NCI-H526 treated with DMSO at 0.1 percent for 48 hours (cell line): ENCODE data around the gene RPLP2.
A peak's percentile ranks its signal among the peaks of the same experiment; 100 is the strongest.

ENCODE experiments used
- DNase-seq: peaks from one replicate; lab custom pipeline; 2025; lab: John Stamatoyannopoulos, UW

RPLP2 gene

DNA sequence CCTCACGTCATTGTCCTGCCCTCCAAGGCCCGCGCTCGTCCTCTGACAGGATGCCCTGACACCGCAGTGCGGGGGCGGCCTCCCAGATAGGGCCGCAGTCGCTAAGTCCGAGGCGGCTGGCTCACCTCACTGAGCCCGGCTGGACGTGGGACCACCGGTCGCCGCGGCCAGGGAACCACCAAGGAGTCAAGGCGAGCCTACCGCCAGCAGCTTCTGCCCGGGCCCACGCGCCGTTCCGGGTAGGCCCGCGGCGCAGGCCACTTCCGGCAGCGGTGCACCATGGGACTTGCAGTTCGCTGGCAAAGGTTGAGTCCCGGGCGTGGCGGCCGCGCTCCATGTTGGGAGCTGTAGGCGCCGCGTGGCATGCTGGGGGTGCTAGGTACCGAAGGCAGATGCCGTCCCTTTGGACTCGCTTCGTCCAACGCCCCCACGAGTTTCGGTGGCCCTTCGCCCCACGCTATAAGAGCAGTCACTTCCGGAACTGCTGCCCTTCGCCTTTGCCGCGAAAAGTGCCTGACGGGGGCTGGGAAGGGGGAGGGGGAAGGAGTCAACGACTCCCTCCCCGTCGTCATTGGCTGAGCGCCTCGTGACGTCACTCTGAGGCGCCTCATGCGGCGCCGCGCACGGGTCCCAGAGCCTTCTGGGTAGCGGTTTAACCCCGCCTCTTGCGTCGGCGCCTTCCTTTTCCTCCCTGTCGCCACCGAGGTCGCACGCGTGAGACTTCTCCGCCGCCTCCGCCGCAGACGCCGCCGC lies at the start of gene RPLP2:
Gene RPLP2, plus strand, starts transcription at position 681 of the 753 bp plus-strand sequence. CDS start 268 bp downstream, outside the sequence.
- DNase-seq = peak; percentile 98

DNA sequence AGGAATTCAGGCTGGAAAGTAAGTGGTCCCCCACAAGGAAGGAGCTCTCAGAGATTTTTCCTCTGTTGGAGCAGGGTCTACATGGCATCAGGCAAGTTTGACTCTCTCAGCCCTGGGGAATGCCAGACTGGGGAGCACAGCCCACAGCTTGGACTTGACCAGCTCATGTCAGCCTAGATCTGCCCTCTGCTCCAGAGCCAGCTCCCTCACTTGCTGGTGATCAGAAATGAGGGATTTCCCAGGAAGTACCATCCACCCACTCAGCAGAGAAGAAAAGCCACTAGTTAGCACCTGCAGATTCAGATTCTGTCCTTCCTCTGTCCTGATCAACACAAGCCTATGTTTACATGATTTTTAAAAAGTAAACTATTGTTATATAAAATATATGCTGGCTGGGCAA lies 49.5 kb upstream of the RPLP2 start:
- DNase-seq = no peak

DNA sequence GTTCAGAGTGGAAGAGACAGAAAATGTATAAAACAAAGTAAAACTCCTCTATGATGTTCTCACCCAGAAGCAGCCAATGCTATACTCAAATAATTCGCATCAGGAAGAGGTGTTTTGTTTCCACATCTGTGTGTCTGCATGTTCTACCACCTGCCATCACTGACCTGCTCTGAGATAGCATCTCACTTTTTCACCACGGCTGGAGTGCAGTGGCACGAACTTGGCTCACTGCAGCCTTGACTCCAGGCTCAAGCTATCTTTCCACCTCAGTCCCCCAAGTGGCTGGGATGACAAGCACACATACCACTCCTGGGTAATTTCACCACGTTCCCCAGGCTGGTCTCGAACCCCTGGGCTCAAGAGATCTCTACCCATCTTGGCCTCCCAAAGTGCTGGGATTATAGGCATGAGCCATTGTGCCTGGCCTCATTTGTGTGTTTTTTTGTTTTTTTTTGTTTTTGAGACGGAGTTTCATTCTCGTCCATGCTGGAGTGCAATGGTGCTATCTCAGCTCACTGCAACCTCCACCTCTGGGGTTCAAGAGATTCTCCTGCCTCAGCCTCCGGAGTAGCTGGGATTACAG lies 48.1 kb upstream of the RPLP2 start:
- DNase-seq = no peak

DNA sequence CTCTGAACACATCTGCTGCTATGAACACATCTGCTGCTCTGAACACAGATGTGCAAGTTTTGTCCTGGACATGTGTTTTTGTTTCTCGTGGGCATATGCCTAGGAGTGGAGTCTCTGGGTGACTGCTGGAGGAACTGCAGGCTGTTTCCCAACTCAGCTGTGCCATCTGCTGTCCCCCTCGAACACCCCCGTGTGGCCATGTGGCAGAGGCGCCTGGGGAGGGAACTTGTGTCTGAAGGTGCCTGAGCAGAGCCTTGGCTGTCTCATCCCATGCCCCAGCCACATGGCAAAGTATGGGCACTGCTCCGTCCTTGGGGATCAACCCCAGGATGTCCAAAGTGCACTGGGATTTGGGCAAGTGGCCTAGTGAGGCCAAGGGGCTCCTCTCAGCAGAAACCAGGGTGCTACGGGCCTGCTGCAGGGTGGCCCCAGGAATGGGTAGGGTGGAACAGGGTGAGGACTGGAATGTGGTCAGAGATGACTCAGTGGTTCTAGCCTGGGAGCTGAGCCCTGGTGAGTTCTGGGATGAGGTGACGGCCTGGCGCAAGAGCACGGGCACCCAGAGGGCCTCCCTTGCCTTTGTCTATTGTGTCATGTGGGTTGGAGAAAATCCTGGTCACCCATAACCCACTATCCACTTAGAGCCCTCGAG lies 47.2 kb upstream of the RPLP2 start:
- no peak for DNase-seq

DNA sequence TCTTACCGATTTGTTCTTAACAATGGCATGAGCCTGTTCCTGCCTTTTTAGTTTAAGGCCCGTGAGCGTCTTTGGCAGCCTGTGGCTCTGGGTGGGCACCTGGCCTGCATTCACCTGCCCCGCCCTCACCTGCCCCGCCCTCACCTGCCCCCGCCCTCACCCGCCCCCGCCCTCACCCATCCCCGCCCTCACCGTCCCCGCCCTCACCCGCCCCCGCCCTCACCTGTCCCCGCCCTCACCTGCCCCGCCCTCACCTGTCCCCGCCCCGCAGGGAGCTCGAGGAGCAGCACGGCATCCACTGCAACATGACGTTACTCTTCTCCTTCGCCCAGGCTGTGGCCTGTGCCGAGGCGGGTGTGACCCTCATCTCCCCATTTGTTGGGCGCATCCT lies 46.7 kb upstream of the RPLP2 start:
- DNase-seq = no peak

DNA sequence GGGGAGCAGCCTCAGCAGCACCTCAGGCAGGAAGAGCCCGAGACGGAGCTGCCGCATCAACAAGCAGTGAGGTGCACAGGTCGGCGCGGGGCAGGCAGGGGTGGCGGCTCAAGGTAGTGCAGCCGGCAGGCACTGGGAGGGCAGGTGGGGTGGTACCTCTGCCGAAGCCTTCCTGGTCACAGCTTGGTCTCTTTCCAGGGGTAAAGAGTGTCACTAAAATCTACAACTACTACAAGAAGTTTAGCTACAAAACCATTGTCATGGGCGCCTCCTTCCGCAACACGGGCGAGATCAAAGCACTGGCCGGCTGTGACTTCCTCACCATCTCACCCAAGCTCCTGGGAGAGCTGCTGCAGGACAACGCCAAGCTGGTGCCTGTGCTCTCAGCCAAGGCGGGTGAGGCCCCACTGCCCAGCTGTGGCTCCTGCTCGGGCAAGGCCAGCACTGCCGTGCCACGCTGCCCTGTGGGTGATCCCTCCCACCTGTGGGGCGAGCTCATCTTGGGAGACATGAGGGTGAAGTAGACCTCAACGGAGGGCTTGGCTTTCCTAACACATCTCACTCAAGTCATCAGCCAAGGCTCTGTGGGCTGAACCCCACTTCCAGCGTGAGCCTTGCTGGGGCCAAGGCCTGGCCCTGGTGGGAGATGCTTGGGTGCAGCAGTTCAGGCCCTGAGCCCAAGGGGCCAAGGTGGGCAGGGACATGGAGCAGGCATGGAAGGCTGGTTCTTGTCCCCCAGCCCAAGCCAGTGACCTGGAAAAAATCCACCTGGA lies 46.0 kb upstream of the RPLP2 start:
- no peak for DNase-seq

DNA sequence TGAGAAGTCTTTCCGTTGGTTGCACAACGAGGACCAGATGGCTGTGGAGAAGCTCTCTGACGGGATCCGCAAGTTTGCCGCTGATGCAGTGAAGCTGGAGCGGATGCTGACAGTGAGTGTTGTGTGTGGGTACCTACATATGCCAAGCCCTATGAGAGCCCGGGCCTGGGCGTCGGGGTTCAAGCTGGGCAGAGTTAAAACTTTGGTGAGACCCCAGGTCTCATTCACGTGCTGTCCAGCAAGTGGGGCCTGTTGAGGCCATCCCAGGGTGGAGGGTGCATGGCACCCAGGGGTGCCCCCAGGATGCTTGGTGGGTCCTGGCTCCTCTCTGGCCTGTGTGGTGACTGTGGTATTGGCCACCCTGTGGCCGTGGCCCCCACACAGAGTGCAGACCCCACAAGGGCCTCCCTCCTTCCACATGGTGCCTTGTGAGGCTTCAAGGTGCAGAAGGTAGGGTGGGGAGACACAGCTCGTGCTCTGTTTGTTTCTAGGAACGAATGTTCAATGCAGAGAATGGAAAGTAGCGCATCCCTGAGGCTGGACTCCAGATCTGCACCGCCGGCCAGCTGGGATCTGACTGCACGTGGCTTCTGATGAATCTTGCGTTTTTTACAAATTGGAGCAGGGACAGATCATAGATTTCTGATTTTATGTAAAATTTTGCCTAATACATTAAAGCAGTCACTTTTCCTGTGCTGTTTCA lies 45.3 kb upstream of the RPLP2 start:
- no peak for DNase-seq

DNA sequence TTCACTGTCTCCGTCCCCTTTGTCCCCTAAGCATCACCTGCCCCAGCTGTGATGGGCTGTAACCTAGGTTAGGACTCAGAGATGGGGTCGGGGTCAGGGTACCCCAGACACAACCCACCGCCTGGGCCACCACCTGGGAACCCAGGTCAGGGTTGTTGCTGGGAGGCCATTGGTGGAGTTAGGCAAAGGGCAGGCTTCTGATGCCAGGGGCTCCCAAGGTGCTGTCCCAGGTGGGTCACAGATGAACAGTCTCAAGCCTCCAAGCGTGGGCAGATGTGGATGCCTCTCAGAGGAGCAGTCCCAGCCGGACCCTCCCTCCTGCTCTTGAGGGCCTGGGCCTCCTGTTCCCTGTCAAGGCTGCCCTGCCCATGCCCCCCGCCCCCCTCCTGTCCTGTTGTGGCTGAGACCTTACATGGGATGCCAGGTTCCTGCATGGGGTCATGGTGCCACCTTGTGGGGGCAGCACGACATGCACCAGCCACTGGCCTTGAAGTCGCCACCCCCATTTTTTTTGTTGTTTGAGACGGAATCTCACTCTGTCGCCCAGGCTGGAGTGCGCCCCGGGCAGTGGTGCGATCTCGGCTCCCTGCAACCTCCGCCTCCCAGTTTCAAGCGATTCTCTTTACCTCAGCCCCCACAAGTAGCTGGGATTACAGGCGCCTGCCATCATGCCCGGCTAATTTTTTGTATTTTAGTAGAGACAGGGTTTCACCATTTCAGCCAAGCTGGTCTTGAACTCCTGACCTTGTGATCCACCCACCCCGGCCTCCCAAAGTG lies 44.6 kb upstream of the RPLP2 start:
- DNase-seq = no peak

DNA sequence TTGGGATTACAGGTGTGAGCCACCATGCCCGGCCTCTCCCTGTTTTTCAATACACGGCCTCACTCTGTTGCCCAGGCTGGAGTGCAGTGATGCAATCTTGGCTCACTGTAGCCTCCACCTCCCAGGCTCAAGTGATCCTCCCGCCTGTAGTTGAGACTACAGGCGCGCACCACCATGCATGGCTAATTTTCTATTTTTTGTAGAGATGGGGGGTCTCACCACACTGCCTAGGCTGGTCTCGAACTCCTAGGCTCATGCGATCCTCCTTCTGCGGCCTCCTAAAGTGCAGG lies 44.0 kb upstream of the RPLP2 start:
- DNase-seq = no peak

DNA sequence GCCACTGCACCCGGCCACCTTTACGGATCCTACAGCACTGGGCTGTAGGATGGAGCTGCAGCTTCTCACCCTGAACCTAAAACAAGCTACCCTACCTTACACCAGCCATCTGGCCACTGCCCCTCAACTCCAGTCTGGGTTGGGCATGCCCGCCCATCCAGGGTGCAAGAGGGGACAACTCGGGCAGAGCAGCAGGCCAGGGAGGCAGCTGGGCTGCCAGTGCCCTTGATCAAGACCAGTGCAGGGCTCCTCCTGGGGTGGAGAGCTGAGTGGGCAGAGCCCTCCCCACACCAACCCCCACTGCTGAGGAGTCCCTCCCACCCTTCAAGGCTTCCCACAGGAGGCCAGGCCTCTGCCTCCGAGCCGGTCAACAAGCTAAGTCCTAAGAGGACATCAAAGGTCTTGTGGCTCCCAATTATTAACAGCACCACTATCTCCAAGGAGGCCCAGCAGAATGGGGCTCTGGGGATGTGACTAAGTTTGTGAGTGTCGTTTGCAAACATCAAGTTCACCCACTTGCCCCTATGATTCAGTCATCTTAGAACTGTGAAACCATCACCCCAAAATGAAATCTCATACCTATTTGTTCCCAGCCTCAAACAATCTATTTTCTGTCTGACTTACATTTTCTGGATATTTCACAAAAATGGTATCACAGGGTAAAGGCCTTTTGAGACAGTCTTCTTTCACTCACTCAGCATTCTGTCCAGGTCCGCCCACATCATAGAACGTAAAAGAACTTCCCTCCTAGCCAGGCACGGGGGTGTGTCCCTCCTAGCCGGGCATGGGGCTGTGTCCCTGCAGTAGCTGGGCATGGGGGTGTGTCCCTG lies 43.4 kb upstream of the RPLP2 start:
- DNase-seq = no peak

DNA sequence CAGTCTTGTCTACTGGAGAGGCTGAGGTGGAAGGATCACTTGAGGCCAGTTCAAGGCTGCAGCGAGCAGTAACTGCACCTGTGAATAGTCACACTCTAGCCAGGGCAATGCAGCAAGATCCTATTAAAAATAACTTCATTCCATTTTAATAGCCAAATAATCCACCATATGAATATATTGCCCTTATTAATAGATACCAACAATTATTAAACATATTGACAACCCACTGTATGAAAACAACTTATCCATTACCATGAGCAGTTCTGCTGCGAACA lies 42.9 kb upstream of the RPLP2 start:
- no peak for DNase-seq

DNA sequence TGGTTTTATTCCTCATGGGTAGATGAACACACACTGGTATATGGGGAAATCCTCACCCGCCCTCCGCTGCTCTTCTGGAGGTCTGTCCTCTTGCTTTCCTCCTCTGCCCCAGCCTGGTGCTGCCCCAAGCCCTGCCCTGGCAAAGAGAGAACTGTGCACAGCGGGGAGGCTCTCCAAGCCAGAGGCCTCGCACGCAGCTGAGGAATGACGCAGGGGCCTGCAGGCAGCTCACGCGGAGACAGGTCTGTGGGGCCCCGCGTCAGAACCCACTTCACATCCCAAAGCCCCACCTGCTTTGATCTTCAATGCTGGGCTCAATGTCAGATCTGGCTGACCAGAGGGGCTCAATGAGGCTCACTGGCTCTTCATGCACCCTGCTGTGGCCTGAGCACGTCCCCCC lies 42.5 kb upstream of the RPLP2 start:
- DNase-seq = no peak

DNA sequence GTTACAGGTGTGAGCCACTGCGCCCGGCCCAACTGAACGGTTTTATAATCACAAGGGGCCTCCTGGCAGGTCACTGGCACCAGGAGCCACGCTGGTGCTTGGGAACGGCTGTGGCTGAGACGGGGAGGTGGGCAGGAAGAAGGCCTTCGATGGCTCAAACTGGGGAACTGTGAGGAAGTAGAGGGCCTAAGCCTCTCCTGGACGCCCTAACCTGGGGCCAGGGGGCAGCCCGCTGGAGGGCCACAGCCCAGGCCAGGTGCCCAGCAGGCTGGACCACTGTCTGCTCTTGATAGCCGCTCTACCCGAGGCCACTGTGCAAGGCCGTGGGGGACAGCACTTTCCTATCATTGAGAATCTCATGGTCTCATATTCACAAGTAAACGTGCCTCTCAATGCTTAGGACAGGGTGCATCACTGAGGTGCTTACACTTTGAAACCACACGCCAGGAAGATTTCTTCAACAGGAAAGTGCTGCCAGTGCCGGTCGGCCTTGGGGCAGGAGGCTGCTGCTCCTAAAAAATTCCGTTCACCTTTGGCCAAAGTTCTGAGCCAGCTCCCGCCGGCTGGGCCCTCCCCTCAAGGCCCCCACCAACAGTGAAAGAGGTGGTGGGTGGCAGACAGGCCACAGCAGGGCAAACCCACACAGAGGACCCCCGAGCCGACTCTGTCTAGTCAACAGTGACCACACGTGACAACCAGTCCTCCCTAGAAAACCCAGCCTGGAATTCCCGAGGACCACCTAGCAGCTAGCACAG lies 39.7 kb upstream of the RPLP2 start:
- DNase-seq = no peak

DNA sequence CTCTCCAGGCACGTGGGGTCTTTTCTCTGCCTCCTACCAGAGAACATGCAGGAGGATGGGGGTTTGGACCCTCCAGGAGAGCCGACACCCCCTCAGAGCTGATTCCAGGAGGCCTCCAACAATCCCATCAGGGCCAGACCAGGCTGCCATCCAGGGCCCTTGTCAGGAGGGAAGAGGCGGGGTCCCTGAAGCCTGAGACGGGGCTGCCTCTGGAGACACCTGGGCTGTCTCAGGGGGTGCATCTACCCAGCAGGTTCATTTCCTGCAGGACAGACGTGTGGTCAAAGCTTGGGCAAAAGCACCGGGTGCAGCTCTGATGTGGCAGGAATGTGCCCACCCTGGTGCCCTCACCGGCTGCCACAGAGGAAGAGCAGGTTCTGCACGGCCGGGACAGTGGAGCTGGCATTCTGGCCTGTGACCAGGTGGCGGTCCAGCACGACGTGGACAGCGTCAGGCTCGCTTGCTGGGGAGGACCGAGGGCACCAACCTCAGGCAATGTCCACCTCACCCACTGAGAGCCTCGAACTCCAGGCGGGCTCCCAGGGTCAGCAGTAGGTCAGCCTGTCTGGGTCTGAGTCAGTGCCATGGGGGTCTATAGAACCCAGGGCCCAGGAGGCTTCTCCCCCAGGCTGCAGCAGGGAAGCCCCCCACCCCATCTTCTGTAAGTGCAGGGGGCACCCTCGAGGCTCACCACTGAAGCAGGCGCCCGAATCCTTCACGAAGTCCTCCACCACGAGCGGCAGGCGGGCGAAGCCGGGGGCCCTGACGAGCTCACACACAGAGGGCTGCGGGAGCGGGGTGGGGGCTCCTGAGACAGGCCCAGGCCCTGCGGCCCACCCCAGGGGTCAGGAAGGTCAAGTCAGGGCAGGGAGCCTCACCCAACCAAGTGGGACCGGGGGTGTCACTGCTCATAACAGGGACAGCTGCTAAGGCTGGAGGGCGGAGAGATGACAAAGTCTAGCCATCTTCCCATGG lies 38.8 kb upstream of the RPLP2 start:
- DNase-seq = no peak

DNA sequence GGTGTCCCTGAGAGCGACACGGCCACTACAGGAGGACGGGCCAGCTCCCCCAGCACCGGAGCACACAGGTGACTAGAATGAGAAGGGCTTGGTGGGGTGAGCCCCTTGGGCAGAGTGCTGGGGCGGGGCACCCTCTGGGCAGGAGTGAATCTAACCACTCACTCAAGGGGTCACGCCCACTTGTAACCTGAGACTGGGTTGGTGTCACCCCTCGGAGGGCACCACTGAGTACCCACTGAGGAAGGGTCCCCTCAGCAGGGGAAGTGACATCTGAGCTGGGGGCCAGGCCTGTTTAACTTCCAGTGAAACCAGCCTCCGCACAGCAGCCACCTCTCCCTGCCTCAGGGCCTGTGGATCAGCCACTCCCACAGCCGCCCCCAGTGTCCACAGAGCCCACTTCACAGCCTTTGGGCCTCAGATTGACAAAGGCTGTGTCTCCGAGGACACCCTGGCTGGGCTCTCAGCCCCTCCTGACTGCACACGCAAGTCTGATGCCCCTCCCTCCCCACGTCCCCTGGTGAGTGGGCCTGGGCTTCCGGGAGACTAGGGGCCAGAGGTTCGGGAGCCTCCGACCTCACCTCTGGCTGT lies 38.1 kb upstream of the RPLP2 start:
- no peak for DNase-seq

DNA sequence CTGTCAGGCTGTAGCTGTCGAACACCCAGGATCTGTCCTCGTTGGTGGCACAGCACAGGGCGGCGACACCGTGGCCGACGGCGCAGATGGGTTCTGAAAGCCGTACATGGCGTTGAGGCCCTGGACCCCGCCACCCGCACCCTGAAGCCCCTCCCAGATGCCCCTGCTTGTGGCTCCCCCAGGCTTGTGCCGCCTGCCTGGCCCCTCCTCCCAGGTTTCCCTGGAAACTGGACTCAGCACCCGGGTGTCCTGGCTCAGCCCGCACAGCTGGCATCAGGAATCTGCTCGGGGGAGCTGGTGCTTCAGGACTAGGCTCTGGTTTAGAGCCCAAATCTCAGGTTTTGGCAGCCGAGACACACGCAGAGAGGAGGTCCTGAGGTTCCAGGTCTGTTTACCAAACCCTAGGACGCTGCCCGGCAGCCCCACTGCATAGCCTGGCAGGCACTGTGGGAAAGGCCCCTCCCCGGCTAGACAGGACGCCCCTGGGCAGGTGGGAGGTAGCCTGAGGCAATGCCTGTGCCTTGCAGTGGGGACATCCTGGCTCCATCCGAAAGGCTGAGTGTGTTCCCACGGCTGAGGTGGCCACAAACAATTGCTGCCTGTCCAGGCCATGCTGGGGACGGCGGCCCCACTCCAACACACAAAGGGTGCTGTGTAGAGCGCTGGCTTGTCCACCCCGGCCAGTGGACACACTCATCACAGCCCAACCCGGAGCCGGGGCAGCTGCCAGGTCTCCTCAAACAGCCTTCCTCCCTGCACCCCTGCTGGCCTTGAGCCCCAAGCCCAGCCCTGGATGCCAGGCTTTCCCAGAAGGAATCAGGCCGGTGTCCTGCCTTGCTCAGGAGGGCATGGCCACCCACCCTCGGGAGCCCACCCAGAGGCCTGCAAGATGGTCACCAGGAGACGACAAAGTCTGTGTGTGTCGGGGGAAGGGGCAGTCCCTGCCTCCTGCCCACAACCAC lies 37.1 kb upstream of the RPLP2 start:
- no peak for DNase-seq

DNA sequence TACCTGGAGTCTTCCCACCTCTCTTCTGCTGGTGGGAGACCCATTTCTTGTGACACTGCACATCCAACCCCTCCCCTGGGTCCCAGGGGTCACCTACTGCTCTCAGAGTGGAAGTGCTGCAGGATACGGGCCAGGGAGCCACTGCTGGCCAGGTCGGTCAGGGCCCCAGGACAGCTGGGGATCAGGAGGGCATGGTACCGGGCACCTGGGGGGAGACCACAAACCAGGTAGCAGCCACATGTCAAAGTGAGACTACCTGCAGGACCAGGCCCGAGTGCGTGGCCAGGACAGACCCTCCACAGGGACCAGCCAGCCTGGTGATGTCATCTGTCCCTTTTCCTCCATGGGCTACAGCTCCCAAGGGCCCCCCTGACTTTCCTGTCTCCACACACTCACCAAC lies 36.3 kb upstream of the RPLP2 start:
- no peak for DNase-seq
